ENCODE data around the gene ATG9B.

Gene ATG9B

GRCh38 chr7:151024435-151025056 is at the start of gene ATG9B:
Gene ATG9B, minus strand, starts transcription at chr7:151024494. Its CDS starts 71 bp downstream, at chr7:151024423.
- DNase-seq: no peak

DNA sequence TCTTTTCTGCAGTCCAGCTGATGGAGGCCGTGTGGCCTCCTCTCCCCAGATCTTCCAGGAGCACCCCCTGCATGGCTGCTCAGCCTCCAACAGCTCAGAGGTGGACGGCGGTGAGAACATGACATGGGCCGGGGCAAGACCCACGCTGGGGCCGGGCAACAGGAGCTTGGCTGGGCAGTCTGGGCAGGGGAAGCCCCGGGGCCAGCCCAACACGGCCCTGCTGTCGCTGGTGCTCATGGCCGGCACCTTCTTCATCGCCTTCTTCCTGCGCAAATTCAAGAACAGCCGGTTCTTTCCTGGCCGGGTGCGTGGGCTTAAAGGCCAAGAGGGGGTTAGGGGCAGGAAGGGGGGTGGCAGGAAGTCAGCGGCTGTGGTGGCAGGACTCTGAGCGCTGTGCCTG is 49.7 kb upstream of the ATG9B start:
- DNase-seq: no peak

- DNase-seq: no peak
Observed at GRCh38 chr7:151071032-151071866, 47.0 kb upstream of the ATG9B start.

GRCh38 chr7:151070574-151070960 is 46.3 kb upstream of the ATG9B start:
- no peak for DNase-seq

GRCh38 chr7:151069841-151070573 is 45.7 kb upstream of the ATG9B start:
- DNase-seq: no peak

- DNase-seq: no peak
Observed at GRCh38 chr7:151068069-151068773, 43.9 kb upstream of the ATG9B start.

GRCh38 chr7:151066273-151066974 is 42.1 kb upstream of the ATG9B start:
- DNase-seq: no peak

- no peak for DNase-seq
Observed at GRCh38 chr7:151065516-151065915, 41.2 kb upstream of the ATG9B start.

- DNase-seq: no peak
Observed at GRCh38 chr7:151064993-151065392, 40.7 kb upstream of the ATG9B start.

DNA sequence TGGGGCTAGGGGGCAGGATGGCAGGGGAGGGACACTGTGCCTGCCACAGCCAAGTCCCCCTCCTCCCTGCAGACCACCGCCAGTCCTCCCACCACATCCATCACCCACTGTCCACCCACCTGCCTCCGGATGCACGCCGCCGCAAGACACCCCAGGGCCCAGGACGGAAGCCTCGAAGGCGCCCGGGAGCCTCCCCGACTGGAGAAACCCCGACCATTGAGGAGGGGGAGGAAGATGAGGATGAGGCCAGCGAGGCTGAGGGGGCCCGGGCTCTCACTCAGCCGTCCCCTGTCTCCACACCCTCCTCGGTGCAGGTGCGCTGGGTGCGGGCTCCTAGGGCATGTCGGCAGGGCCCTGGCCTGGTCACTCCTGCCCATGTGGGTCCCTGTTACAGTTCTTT is 40.2 kb upstream of the ATG9B start:
- DNase-seq: no peak

DNA sequence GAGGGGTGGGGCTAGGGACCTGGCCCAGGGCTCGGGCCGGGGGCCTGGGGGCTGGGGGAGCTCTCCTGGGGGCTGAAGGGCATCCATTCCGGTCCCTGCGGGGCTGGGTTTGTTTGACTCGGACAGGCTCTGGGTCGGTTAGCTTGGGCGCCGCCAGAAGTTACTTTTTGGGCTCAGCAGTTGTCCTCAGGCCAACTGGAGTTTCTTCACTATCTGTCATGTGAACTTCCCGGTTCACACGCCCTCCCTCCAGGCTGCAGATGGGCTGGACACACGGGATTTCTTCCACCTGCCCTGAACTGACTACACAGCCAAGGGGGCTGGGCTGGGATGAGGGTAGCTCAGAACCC is 38.9 kb upstream of the ATG9B start:
- no peak for DNase-seq

GRCh38 chr7:151062399-151063211 is 38.3 kb upstream of the ATG9B start:
- no peak for DNase-seq

DNA sequence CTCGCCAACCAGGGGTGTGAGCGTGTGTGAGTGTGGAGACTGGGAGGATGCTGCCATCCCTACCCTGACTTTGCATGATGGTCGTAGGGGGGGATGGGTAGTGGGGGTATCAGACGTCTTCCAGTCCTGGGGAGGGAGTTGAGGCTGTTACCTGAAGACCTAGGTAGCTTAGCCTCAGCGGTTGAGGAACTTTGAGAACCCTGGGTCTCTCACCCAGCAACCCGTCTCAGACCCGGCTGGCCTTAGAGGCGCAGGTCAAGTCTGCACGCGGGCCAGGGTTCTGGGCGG is 37.8 kb upstream of the ATG9B start:
- no peak for DNase-seq

GRCh38 chr7:151061213-151062110 is 37.2 kb upstream of the ATG9B start:
- DNase-seq: no peak

- DNase-seq: no peak
Observed at GRCh38 chr7:151060416-151061212, 36.3 kb upstream of the ATG9B start.

DNA sequence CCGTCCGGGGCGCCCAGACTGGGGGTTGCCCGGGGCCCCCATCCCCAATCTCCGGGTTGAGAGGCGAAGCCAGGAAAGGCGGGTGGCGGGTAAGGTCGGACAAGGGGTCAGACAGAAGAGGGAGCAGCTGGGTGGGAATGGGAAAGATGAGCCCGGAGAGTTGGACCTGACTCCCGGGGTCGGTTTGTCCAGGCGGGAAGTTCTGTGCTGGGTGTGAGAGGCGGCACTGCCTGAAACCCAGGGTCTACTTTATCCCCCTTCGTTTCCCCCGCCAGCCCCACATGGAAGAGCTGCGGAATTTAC is 35.8 kb upstream of the ATG9B start:
- no peak for DNase-seq

DNA sequence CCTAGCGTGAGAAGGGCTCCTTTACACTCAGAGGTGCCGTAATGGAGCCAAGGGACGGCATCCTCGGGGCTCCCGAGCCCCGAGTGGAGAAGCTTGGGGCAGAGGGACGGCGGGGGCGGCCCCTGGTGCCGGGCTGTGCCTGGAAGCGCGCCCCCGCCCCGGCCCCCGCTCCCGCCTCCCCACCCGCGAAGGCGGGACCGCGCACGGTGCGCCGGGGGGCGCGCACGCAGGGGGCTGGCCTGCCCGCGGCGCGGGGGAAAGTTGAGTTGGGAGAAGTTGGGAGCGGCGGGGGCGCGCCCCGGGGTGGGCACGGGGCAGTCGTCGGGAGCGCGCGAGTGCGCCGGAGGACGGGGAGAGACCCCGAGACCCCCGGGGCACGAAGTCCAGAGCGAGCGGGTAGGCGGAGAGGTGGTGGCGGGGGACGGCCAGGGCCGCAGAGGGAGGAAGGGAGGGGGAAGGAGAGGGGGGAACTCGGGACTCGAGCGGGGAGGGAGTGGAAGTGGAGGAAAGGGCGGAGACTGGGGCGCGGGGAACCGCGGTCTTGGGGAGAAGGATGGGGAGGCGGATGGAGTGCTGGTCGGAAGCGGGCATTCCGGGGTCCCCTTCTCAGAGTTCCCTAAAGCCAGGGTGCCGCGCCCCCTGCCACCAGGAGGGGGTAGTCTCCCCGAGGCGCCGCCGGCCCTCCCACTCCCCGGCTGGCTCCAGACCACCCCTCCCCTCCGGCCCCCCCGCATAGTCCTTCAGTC is 35.2 kb upstream of the ATG9B start, which contains the start of gene SLC4A2:
SLC4A2 (plus strand) TSS at position 223 of the 746 bp plus-strand sequence. CDS start 2,399 bp downstream, outside the sequence.
- no peak for DNase-seq

- DNase-seq: no peak
Observed at GRCh38 chr7:151058781-151059366, 34.6 kb upstream of the ATG9B start.

All from NCI-H1048 (cell line).